Limb (tissue), 2 donors: Measurements from ENCODE around the gene SVIP.

Experiments
- DNase-seq, 2 donors: peaks; one replicate each; pipeline ENCODE4 v3.0.0-alpha.2; 2016; ENCODE audit errors: extremely low spot score in 2 of 2

SVIP gene, protein sequence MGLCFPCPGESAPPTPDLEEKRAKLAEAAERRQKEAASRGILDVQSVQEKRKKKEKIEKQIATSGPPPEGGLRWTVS

DNA sequence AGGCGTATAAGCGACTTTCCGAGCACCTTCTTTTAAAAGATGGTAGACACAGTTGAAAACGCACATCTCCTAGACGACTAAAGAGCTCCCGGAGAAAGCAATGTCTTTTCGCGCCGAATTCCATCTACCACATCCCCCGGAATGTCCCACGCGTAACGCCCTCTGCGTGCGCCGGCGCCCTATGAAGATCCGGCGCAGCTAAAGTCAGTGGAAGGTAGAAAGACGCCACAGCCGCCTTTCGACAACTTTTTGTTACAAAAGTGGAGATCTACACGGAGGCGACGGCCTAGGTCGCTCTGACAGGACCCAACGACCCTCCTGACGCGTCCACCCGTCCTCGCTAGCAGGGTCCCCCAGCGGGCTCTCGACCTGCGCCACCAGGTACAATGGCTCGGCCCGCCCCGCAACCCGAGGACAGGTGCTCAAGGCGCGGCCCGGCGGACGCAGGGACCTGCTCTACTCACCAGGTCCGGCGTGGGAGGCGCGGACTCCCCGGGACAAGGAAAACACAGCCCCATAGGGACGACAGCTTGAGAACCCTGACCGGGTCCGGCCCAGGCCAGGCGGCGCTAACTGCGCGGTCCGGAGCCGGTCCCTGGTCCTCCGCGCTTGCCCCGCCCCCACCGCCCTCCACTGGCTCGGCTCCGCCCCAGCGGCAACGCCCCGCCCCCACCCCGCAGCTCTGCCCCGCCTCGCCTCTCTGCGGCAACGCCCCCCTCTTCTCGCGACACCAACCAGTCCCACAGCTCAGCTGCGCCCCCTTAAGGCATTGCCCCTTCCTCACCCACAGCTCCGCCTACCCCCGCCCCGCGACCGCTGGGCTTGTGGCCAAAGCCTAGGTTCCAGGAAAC, at the start of gene SVIP:
SVIP (minus strand) TSS at position 571 of the 851 bp plus-strand sequence; CDS start at position 518, 53 bp downstream.
- peak; percentile 89 to 97 for DNase-seq

DNA sequence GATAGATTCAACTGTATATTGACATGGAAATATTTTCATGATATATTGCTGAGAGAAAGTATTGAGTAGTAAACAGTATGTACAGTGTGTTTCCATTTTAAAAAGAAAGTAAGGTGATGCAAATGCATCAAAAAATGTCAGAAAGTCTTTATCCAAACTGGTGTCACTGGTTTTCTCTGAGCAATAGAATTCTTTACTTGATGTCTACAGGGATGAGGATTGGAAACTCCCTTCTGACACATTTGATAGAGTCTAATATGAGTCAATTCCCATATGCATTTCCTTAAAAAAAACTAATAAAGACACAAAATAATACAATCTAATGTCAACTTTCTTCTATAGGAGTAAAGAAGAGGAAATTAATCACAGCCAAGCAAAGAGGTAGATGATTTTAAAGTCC, 49.0 kb upstream of the SVIP start:
- no peak for DNase-seq

DNA sequence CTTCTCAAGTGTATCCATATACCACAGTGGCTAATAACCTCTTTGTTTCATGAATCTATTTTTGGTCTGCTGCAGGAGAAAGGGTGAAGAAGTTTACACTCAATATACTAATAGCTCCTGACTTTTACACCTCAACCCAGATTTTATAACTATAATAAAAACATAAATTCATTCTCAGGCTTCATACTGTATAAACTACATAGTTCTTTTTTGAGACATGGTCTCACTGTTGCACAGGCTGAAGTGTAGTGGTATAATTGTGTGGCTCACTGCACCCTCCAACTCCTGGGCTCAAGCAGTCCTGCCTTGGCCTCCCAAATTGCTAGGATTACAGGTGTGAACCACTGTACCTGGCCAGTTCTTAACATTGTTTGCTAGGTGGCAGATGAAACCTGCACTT, 48.4 kb upstream of the SVIP start:
- DNase-seq: no peak

DNA sequence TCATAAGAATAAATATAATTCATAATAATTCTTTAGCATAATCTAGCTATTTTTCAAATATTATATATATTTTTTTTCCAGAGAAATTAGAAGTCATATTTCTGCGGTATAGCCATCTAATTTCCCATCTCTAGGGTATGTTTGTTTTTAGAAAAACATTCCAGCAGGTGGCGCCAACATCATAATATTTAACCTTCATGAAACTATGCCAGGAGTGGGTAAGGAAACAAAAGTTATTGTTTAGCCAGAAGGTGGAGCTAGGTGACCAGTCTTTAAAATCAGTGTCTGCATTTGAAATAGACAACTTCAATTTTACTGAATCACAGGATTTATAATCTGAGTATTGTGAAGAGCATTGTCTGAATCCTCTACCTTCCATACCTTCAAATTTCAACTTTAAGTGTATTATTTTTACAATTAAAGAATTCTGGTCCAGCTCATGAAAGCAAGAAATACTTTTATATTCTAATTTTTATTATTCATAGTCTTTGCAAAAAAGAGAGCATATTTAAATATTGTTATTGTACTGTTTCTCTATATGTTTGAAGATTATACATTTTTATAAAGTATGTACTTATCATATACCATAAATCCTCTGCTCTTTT, 46.4 kb upstream of the SVIP start:
- DNase-seq: peak; percentile 68 to 93

DNA sequence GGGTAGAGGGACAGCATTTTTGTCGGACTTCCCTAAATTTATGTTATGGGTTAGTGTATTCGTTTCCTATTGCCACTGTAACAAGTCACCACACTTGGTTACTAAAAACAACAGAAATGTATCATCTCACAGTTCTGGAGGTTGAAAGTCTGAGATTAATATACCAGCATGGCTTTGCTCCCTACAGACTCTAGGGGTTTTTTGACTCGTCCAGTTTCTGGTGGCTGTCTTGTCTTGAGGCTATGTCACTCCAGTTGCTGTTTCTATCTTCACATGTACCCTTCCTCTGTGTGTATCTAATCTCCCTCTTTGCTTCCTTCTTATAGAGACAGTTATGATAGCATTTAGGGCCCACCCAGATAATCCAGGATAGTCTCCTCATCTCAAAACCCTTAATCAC, 39.7 kb upstream of the SVIP start:
- DNase-seq: no peak

DNA sequence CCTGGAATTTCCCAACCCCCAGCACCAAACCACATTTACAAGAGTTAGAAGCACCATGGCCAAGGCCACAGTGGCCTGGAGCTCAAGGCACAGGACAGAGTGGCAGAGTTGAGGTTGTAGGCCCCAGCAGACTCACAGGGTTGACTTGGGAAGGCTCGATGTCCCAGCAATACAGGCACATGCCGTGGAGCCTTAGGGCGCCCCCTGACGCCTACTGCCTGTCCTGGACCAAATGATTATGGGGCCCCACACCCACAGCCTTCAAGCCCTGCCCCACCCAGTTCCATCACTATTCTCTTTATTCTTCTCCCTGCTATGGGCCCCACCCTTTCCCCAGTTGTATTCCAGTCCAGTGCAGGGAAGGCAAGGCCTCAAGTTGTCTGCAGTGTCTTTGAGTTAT, 30.6 kb upstream of the SVIP start, which contains the start of gene CCDC179:
CCDC179 (minus strand) TSS at position 234 of the 400 bp plus-strand sequence; CDS start at position 181, 53 bp downstream.
- DNase-seq: no peak

DNA sequence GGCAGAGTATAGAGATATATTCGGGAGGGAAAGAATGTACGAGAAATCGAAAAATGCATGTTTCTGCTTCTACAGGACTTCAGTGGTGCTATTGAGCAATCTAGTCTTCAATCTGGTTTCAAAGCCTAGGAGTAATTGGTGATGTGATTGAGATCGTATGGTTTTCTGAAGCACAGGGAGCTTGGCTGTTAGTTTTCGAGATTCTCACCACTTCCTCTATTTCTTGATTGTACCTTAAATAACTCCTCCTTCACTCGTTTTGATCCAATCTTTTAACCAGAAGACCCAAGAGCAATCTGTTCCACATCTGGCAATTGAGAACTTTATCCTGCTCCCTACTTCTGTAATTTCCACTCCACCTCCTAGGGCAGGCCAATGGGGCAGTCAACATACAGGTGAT, 30.2 kb upstream of the SVIP start:
- DNase-seq: no peak

DNA sequence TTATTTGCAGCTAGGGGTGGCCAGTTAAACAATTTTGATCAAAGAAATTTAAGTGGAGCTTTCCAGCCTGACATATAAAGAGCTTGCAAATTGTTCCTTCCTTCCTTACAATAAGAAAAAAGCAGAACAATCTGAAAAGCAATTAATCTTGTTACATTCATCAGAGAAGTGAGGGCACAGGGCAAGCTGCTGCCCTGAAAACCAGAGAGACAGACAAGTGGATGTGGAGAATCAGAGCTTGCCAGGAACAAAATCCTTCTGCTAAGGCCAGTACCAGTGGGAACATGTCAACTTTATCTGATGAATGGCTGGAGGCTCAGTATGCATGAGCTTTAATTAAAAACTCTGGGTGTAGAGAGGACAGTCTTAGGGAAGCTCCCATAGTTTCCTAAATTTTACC, 21.9 kb upstream of the SVIP start:
- DNase-seq: no peak

DNA sequence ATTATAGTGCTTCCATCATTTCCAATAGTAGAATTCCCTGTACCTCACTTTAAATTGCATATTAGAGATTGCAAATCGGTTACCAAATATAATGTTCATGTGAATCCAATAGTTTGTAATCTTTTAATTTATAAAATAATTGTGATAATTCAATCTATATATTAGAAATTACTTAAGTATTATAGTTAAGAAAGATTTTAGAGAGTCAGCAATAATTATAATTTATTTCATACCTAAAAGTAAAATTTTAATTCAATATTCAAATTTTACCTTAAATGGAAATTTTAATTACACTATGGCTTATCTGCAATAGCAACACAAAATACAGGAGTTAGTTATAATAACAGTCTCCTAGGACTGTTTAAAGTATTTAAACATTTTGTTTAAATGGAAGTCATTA, 17.1 kb upstream of the SVIP start:
- no peak for DNase-seq

DNA sequence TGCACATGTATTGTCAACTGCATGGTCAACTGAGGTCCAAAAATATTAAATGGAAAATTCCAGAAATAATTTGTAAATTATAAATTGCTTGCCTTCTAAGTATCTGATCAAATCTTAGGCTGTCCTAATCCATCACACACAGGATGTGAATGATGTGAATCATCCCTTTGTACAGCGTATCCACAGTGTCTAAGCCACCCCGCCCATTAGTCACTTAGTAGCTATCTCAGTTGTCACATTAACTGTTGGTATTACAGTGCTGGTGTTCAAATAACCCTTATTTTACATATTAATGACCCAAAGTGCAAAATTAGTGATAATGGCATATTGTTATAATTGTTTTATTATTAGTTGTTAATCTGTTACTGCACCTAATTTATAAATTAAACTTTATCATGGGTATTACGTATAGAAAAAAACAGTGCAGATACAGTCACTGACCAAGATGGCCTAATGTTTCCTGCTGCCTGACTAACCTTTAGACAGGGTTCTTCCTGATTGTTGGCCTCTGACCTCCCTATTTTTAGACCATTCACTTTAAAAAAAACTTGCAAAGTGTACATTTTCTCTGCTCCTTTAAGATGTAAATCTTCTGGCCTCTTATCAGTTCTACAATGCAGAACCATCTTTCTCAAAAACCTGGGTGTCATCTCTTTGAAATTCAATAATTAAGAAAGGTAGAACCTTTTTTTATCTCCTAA, 2.9 kb upstream of the SVIP start:
- DNase-seq: no peak

DNA sequence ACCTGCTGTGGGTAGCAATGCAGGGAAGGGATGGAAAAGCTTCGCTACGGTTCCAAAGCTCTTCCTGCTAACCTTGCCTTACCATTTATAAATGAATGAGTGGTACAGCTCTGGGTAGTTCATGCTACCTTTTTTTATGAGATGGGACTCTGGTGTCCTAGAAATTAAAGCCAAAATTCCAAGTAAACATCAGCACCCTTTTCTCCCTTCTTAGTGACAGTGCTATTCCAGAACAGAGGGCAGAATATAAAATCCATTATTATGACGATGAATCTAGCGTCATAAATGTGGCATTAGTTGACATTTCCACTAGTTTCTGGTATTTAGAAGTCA, 447 bp upstream of the SVIP start:
- DNase-seq: no peak

DNA sequence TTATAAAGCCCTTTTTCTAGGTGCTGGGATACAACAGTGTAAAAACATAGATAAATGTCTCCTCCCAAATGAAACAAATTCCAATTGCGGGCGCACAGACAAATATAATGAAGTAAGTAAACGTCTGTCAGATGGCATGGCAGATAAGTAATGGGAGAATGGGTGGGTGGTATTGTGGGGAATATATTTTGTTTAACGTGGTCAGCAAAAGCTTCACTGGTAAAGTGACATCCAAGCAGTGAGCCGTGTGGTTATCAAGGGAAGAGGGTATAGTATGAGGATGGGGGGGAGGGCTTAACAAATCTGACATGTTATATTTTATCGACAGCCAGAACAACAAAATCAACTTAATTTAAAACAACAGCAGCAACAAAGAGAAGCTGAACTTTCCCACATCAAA, 1.2 kb downstream of the SVIP start:
- no peak for DNase-seq

DNA sequence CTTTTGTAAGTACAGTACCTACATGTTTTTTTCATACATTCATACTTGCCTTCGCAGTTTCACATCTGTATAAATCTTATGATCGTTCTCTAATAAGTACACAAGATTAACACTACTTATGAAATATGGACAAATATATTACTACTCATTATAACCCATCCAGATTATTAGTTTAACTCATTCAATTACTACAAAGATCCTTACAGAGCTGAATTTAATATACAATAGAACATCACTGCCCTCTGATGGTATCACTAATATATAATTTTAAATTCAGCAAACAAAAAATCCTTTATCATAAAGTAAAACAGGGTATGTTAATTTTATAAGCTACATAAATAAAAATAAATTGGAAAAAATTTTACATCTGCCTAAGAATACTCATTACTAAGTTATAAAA, 7.4 kb downstream of the SVIP start:
- no peak for DNase-seq

DNA sequence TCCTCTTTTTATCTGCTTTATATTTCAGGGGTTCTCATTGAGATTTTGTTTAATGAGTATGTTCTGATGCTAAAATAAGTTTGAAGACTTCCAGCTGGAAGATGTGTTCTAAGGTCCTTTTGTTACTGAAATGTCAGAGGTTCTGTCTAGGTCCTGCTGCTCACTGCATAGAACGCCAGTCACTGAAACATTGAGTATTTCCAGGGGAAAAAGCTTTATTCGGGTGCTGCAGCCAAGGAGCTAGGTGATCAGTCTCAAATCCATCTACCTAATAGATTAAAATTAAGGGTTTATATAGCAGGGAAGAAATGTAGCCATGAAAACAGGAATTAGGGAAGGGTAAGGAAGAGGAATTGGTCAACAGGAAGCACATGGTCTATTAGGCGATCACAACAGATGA, 19.7 kb downstream of the SVIP start:
- DNase-seq: no peak

DNA sequence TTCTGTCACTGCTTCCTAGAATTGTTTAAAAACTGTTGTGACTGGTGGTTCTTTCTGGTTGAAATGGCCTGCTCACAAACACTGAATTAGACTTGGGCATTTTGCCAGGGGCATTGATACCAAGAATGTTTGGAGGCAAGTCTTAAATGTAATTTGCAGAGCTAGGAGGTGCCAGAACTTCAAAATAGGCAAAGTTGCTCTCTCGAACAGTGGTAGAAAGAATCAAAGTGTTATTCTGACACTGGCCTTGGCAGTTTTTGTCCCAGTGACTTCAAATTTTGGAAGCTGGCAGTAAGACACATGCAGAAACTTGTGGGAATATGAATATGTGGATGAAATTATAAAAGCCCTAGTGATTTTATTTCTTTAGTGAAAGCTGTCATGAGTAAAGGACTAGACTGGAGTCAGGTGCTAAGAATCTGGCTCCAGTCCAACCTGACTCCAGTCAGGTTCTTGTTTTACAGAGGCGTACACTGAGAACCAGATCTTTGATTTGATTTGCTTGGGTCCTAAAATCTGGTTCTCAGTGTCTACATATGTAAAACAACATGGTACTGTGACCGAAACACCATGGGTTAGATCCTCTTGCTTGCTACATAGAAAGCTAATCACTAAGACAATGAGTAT, 20.9 kb downstream of the SVIP start:
- no peak for DNase-seq

DNA sequence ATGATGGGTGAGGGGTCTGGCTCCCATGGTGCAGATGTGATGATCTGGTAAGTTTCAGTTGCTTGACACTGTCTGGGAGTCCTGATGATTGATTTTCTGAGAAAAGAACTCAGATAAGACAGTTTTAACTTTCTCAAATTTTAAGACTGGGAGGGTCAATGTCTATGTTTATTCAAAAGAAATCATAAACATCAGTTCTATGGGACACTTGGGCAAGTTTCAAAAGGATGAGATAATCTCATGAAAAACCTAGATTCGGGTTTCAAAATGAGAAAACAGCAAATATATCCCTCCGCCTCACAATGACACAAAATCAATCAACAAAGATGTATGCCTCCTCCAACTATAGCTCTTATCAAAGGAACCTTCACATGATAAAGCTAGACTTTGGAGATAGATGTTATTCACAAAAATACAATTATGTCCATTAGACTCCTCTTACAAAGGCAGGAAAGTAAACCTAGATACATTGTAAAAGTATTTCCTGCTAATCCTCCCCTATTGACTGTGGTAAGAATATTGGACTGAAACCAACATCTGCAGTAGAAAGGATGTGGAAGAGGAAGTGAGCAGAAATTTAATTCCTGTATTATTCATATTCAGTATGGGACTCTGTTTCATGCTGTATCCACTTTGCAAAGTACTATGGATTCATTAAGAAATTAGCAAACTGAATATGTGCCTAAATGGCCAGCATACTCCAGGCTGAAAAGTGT, 21.6 kb downstream of the SVIP start:
- DNase-seq: no peak

DNA sequence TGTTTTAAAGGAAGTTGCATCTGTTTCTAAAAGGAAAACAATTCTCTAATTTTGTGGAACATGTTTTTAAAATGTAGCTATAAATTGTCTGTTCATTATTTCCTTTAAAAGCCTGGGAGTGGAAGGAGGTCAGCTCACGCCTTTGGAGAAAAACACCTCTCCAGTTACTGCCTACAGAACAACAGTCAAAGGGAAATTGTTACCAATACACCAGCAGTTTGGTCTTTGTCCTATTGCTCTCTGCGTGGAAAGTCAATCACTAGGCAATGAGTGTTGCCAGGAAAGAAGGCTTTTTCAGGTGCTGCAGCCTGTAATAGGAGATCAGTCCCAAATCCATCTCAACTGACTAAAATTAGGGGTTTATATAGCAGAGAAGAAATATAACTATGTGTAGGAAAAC, 22.2 kb downstream of the SVIP start:
- no peak for DNase-seq

DNA sequence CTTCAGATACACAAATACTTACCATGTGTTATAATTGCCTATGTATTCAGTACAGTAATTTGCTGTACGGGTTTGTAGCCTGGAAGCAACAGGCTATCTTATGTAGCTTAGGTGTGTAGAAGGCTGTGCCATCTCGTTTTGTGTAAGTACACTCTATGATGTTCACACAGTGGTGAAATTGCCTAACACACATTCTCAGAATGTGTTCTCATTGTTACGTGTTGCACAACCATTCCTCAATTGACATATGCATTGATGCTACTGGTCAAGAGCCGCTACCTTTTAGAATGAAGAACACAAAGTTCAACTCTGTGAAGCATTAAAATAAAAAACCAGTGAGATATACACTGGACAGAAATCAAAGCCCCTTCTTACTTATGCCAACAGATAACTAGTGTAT, 26.7 kb downstream of the SVIP start:
- DNase-seq: no peak

DNA sequence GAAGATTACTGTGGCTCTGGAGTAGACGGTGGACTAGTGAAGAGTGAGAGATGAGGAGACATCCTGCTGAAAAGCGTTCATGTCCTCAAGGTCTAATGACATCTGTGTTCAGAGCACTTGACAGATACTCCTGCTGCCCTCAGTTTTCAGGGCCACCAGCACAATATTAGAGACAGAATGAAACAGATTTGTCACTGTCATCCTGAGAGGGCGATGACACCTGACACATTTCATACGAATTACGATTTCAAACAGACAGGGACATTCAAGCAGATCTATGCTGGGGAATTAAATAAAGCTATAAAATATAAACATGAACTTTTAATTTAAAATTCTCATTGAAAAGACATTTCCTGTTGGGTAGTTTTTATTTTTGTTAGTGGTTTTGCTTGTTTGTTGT, 29.1 kb downstream of the SVIP start:
- no peak for DNase-seq

DNA sequence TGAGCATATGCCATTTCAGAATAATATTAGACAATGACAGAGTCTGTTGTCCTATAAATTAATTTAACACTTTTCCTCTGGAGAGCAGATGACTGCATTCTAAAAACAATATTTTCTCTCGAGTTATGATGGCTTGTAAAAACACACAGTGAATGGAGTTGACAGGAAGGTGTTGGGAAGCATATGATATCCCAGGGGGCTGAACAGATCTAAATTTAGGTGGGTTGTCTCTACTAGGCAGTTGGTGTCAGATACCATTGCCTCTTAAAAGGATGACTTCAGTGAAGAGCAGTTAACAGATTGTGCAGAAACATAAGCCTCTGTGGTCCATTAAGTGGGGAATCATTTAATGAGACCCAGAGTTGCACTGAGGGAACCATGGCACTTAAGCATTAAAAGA, 30.7 kb downstream of the SVIP start:
- no peak for DNase-seq

DNA sequence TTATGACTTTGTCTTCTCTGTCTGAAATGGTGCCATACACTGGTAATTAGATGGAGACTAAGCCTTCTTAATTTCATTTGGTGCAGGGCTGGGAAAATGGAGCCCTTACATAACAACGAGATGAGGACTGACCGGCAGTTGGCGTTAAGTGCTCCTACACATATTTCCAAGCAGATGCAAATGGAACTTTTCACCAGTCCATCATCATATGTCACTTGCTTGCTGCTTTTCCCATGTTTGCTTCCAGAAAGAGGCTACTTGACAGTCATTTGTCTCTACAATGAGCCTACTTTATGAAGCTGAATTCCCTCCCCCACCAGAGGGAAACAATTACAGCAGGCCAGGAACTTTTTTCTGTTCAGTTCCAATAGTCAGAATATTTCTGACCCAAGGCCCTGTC, 32.6 kb downstream of the SVIP start:
- no peak for DNase-seq
